NCI-H2227 treated with DMSO at 0.1 percent for 48 hours (cell line): ENCODE data around the gene ANKRD23.
"Not testable (repeated sequence)": the region's sequence is repeated elsewhere in the genome, so short reads cannot be mapped to it uniquely, and the experiment has no call there.

Experiments
- DNase-seq: peaks from one replicate; lab custom pipeline; 2025; lab: John Stamatoyannopoulos, UW

Gene ANKRD23

DNA sequence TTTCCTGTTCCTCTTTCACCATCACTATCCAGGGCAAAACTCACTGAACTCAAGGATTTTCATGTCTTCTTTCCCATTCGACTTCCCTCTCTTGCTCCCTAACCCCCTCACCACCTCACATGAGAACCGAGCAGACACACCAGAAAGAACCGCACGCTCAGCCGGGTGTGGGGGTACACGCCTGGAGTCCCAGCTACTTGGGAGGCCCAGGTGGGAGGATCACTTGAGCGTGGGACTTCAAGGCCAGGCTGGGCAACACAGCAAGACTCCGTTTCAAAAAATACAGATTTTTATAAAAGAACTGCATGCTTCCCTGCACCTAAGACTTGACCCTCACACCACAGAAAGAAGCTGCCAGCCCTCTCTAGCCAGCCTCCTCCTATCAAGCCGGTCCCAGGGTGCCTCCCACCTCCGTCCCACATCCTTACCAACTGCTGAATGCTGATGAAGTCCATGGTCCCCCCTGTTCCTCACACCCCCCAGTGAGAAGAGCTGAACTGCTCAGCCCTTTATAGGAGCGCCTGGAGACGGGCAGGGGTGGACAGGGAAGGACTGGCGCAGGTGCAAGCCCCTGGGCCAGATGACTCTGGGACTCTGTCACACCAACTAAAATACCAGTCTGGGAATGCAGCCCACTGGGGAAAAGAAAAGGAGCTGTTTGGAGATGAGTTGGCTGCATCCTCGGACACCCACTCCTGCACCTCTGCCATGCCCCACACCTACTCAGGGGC is at the start of gene ANKRD23:
Gene ANKRD23 (minus strand): TSS at position 484 of the 731 bp plus-strand sequence. CDS start 29 bp downstream, at position 455.
- DNase-seq = no peak

DNA sequence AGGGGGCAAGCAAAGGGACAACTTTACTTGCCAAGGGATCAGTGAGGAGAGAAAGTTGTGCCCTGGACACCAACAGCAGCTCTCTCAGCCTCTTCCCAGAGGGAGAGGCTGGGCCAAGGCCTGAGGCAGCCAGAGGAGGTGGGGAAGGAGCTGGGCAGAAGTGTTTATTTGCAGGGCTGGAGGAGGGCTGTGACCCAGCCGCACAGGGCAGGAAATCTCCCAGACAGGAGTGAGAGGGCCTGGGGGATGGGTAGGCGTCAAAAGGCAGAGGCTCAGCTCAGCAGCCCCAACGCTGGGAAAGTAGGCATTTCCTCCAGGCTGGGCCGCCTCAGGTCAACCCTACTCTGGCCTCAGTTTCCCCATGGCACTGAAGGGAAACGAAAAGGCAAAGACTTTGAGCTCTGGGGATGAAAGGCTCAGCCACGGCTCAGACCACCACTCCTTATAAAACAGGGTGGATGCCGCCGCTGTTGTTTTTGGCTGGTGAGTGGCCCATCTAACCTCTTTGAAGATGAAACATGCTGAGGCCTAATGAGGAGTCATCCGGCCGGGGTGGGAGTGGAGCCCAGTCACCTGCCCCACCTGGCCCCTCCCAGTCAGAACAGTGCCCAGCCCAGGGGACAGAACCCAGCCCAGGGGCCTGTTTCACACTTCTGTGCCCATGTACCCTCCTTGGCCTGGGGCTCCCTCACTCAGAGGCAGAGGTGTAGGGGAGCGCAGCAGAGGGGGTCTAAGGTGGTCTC is 47.9 kb upstream of the ANKRD23 start:
- DNase-seq = no peak

DNA sequence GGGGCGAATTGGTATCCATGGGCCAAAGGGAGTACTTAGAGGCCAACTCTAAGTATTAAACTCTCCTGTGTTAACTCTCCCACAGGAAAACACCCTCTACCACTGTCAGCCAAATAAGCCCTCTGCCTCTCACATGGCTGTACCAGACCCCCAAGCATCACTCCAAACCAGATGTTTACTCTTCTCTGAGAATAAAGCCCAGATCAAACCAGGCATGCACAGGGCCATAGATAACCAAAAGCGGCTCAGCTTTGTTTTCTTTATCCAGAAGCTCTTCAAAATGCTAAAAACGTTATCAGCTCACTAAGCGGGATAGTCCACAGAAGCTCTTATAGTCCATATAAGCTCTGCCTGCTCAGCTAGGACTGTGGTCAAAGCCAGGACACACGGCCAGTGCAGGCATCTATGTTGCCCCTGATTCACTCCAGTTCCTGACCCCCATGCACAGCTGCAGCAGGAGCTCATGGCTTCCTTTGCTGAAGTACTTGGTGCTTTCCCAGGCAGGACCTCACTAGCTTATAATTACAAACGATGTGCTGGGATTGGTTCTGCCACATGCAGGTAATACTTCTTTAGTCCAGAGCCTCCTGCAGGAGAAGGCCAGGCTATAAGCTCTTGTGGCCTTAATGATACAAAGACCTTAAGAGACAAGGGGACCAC is 47.0 kb upstream of the ANKRD23 start:
- no peak for DNase-seq

DNA sequence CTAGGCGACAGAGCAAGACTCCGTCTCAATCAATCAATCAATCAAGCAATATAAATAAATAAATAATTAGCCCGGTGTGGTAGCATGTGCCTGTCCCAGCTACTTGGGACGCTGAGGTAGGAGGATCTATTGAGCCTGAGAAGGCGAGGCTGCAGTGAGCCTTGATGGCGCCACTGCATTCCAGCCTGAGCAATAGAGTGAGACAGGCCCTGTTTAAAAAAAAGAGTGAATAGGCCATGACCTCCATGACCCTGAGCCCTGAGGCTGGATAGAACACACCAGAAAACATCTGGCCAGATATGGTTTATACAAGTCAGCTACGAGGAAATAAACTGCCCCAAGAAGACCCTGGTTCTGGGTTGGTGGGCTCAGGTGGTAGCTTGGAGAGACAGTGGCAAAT is 46.4 kb upstream of the ANKRD23 start:
- DNase-seq = no peak

DNA sequence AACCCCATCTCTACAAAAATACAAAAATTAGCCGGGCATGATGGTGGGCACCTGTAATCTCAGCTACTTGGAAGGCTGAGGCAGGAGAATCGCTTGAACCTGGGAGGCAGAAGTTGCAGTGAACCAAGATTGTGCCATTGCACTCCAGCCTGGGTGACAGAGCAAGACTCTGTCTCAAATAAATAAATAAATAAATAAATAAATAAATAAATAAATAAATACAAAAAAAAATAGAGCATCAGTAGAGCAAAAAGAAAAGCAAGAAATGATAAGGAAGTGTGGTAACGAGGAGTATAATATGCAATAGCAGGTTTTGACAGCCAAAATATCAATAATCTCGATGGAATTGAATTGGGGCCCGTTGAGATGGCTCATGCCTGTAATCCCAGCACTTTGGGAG is 45.7 kb upstream of the ANKRD23 start:
- not testable (repeated sequence) for DNase-seq

DNA sequence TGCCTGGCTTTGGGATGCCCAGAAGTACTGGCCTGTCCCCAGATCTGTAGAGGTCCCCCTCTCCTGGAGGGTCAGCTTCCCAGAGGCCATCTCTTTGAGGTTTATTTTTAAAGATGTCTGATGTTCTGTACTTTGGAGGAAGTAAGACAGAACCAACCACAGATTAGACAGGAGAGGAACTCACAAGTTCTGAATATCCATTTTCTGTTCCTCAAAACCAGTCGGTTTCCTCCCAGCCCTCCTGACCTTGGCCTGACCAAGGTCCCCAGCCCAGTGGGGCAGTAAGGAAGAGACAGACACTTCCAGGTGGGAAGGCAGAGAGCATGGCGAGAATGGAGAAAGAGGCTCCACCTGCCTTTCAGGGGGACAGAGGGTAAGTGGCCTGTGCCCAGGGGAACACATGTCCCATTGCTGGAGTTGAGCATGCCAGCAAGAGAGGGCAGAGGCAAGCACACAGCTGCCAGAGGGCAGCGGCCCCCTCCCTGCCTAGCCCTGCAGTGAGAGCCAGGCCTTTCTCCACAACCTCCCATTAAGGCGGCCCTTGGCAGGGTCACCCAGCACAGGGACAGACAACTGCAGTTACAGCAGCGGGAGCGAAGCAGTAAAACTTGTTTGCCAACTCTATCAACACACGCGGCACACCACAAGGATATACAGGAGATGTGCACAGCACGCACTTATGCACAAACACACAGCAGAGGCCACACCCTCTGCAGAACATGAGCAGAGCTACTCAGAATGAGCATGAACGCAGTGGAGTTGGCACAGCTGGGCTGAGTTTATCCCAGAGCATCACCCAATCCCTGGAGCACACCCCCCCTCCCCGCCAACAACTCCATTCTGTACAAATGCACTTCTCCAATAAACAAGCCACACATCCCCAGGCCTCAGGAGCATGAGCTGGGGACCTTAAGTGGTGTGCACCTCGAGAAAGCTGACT is 44.5 kb upstream of the ANKRD23 start:
- no peak for DNase-seq

DNA sequence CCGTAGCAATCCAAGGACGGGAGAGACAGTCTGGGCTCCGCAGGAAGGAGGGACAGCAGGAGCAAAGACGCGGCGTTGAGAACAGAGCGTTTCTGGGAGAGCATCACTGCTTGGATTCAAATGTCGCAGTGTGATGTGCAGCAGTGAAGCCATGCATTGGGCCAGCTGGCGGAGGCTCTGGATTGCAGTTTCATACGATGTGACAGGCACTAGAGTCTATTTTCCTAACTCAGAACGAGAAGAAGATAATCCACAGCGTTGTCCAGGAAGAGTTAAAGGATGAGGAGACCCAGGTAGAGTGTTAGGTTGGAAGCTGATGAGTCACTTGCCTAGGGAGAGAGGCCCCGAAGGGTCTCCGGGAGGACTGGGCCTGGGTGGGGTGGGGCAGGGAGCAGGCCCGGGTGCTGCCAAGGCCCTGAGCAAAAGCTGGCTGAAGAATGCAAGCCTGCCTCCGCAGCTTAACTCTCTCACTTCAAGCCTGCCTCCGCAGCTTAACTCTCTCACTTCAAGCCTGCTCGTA is 43.7 kb upstream of the ANKRD23 start:
- no peak for DNase-seq

DNA sequence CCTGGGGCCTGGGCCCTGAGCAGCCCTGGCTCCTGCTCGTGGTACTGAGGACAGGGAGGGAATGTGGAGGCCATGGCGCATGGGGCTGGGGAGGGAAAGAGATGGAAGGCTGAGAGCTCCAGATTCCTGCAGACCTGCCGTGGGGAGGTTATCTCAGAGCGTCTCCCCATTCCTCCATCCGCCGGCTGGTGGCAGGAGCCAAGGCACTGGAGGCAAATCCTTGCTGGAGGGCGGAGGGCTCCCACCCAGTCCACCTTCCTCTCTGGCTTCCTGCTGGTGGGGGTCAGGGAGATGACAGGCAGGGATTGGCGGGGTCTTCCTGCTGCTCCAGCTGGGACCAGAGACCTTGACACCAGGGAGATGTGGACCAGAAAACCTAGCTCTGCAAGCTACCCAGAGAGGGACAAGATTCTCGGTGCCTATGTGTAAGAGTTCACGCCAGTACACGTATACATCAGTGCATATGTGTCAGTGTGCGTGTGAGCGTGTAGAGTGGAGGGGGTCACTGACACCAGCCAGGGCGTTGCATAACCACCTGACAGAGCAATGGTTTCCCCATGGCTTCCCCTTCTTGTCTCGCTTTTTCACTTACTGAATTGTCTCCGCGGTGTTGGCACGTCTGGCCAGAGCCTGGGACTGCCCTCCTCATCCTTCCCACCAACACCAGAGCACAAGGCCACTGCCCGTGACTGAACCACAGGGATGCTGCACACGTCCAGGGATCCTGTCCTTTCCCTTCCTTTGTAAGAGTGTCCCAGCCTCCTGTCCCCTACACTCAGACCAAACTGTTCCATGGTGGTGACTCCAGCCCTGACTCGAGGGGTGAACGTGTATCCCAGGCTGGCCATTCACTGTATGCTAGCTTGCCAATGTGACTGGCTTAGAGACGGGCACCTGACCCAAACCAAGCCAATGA is 41.9 kb upstream of the ANKRD23 start:
- no peak for DNase-seq

DNA sequence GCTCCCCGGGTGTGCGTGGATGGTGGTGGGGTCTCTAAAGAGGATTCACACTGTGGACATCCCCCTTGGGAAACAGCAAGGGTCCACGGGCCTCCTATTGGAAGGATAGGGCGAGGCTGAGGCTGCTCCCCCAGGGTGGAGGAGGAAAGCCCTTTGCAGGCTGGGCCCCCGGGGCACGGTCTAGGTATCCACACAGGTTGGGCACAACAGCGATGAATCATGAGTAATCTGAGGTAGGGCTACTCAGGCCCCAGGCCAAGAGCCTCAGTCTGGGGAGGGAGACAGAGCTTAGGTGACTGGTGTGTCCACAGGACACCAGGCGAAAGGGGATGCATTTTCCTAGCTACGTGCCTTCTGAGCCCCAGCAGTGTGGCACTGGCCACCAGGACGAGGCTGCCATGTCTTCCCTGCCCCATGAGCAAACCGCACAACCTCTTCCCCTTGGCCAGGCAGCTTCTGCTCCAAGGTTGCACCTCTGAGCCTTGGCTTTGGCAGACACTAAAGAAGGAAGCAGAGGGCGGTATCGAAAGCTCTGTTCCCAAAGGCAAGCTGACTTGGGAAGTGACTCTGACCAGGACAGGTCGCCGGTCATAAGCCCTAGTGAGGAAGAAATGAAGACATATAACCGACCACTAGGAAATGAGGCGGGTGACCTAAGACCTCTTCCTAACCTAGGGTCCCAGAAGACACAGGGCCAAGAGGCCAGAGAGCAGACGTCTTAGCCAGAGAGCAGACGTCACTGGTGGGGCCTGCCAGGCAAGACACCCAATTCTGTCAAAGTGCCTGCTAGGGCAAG is 40.7 kb upstream of the ANKRD23 start:
- no peak for DNase-seq

DNA sequence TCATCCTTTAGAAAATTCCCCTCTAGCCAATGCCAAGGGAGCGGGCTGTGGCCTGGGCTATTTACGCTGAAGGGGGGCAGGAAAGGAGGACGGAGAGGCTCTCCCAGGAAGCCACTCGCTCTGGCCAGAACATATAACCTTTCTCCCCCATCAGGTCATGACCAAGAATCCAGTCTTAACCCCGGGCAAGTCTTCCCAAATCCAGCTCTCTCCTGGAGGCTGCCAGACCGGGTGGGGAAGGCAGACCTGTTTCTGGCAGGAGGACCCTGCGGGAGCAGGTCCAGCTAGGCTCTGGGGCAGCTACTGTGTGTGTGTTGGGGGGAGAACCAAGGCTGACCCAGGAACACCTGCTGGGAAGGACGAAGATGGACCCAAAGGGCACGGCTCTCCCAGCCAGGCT is 39.5 kb upstream of the ANKRD23 start:
- DNase-seq = no peak

DNA sequence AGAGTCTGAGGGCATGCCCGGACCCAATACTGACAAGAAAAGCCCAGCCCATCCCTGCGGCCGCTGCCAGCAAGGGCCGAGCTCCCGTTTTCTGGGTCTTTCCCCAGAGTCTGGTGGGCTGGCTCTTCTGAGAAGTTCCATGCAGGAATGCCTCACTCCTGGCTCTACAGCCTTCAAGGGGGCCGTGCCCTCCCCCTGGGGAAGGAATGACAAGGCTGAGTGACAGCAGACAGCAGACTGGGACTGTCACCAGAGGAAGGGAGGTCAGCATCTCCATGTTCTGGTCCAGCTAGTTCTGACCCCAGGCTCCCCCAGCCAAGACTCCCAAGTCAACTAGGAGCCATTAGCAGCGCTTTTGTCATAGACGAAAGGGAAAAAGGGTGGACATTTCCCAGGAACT is 39.1 kb upstream of the ANKRD23 start:
- no peak for DNase-seq

DNA sequence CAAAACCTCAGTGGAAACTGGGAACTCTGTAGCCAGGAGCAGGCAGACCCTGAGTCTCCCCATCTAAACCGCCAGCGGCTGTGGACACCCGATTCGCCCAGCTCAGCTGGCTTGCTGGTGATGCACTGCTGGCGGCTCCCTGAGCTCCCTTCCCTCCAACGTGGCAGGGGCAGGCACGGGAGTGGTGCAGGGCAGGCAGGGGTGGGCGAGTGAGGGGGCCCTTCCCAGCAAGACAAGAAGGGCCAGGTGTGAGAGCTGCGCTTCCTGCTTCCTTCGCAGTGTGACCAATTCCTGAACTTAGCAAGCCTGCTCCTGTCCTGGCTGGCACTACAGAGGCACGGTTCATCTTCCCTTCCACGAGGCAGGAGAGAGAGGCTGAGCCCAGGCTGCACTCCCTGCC is 38.4 kb upstream of the ANKRD23 start:
- no peak for DNase-seq

DNA sequence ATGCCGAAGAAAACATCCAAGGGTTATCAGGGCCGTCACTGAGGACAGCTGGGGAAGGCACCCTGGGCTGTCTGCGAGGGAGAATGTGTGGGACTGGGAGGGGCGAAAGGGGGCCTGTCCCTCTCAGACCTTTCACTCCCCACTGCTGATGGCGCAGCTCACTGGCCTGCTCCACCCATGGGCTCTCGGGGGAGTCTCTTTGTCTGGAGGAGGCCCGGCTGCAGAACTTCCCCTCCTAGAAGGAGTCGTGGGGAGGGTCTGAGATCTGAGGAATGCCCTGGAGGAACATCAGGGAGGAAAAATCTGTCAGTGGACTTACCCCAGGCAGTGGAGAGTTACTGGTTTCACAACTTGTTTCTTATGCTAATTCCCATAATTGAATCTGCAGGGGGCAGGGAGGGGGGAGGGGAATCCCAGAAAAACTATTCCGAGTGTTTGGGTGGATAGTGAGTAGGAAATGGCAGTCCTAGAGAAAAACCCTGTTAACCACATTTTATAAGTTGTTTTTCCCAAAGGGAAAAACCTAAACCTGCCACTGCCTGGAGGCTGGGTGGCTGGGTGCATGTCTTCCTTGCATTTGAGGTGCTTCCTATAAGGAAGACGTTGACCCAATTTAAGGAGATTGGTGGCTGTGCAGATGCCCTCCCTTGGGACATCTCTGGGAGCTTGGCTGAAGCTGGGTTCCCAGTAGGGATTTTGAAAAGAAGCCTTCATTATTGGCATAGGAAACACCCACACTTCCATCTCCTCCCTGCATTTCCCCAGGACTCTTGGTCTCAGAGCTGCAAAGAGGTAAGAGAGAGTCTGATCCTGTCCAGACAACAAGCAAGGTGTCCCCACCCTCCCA is 37.8 kb upstream of the ANKRD23 start:
- no peak for DNase-seq

DNA sequence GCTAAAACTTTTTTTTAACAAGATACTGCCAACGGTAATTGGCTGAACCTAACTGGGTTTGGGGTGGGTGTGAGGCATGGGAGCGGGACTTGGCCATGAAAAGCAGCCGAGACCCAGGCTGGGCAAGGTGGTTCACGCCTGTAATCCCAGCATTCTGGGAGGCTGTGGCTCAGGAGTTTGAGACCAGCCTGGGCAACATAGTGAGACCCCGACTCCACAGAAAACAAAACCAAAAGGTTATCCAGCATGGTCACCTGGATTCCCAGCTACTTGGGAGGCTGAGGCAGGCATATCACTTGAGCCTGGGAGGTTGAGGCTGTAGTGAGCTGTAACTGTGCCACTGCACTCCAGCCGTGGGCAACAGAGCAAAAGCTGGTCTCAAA is 37.1 kb upstream of the ANKRD23 start:
- DNase-seq = no peak

DNA sequence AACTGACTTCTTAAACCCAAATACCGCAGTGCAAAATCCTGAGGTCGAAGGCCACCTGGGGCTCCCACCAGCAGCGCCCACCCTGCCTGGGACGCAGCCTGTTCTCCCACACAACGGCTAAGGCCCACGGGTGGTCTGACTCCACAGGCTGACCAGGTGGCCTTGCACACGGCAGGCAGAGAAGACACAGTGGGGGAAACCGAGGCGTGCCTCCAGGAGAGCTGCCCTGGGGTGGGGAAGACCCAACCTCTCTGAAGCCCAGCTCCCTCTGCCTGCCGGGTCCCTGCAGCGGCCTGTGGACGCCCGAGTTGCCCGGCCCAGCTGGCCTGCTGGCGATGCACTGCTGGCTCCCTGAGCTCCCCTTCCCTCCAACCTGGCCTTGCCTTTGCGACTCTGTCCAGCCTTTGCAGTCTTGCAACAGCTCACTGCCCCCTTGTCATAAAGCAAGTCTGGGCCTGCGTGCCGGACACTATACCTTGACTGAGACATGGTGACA is 35.8 kb upstream of the ANKRD23 start:
- DNase-seq = no peak

DNA sequence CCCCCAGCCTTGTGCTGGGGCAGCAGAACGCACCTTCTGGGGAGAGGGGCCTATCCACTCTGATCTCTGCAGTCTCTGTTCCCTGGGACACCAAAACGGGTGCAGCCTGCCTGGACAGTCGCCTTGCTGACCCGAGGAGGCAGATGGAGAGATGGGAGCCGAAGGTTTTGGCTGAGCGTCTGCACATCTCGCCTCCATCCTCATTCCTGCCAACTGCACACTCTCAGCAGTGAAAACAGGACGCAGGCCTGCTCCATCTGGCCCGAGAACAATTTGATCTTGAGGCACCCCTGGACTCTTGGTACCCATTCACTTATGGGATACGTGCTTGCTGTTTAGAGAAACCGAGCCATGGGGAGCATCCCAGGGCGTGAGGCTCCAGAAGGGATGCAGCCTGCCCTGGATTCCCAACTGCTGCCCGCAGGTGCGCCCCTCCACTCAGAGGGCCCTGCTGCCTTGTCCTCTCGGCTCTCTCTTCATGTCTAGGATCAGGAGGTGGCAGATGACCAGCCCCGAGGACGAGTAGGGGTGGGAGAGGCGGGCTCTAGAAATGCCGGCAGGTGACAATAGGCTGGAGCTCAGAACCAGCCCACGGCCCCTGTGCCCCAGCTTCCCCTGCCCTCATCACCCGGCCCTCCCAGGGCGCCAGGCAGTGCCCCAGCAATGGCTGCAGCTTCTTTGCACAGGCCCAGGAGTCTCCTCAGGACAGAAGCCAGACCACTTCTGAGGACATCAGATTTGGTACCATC is 35.1 kb upstream of the ANKRD23 start:
- no peak for DNase-seq

DNA sequence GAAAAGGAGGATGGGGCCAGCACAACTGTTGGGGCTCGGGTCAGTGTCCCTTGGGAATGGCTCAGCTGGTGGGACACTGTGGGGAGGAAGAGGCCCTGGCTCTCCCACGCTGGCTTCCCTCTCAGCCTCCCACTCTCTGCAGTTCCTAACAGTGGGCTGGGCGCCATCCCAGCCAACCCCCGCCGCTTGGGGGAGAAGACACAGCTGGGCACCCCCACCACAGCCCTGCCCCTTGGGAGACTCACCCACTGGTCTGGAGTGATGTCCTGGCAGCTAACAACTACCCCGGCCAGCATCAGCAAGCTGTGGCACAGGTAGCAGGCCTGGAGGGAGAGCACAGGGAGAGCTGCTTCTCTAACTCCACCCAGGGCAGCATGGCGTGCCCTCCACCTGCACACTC is 34.4 kb upstream of the ANKRD23 start:
- no peak for DNase-seq

DNA sequence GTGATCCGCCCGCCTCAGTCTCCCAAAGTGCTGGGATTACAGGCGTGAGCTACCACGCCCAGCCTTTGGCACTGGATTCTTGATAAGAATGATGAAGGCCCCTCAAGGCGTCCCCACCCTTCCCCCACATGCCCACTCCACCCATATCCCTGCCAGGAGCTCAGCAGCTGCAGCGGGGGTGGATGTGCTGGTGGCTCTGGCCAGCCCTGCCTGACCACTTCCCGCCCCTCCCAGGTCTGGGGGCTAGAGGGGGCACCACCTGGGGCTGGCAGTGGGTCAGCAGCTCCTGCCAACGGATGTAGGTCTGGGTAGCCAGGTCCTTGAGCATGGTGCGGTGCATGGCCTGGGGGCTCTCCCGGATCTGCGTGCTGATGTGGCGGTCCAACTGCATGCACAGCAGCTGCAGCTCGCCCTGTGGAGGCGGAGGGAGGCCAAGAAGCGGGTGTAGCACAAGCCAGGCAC is 33.8 kb upstream of the ANKRD23 start:
- no peak for DNase-seq
